H1 (cell line): ENCODE results near the gene IGSF9. TPM values are rescaled to one million over a fixed set of nuclear protein-coding genes. Genes with fewer than 3 reads are reported as not detected.

Experiments
- CBX8 ChIP-seq: fragments of 300-800, 300-1000 bp; sonication (generic); IDR thresholded peaks from 2 replicates; pipeline ENCODE4 v1.7.1; 2016; ENCODE audit warnings: low read depth, low read length, borderline replicate concordance
- CHD1 ChIP-seq: IDR thresholded peaks from 2 replicates; pipeline ENCODE4 v1.6.1; 2012; ENCODE audit warnings: low read depth, low read length, improper control_type of control experiment
- CHD7 ChIP-seq: fragments of 300-600 bp; sonication (generic); IDR thresholded peaks from 2 replicates; pipeline ENCODE4 v1.7.1; 2012; ENCODE audit warnings: low read length, moderate library complexity, mild to moderate bottlenecking, inconsistent platforms; ENCODE audit not compliant: insufficient replicate concordance
- CREB1 ChIP-seq: IDR thresholded peaks from 2 replicates; pipeline ENCODE4 v1.6.1; 2012; ENCODE audit warnings: inconsistent platforms
- GABPA ChIP-seq: IDR thresholded peaks from 2 replicates; pipeline ENCODE4 v1.6.1; 2011; ENCODE audit warnings: mild to moderate bottlenecking, low read length, moderate library complexity, borderline replicate concordance; ENCODE audit not compliant: insufficient read depth
- HDAC6 ChIP-seq: IDR thresholded peaks from one replicate; pipeline ENCODE4 v1.7.1; 2012; ENCODE audit warnings: low read depth, mild to moderate bottlenecking, inconsistent platforms, low read length, moderate library complexity
- POLR2A ChIP-seq, 2 experiments: IDR thresholded peaks; 1 replicate in 1 of 2; 2 replicates in 1 of 2; pipeline ENCODE4 v1.6.1; 2011; ENCODE audit warnings: low read depth in 2 of 2, low read length in 2 of 2, mild to moderate bottlenecking in 2 of 2; ENCODE audit errors: control extremely low read depth in 1 of 2
- RNF2 ChIP-seq: fragments of 200-900, 300-1000 bp; sonication (generic); IDR thresholded peaks from 2 replicates; pipeline ENCODE4 v1.7.1; 2016; ENCODE audit warnings: borderline replicate concordance, low read depth, mild to moderate bottlenecking, antibody characterized with exemption, low read length; ENCODE audit not compliant: poor library complexity, severe bottlenecking; ENCODE audit errors: missing control alignments
- RXRA ChIP-seq: IDR thresholded peaks from 2 replicates; pipeline ENCODE4 v1.6.1; 2011; ENCODE audit warnings: low read depth, mild to moderate bottlenecking, low read length, moderate library complexity; ENCODE audit not compliant: insufficient read depth
- SIX5 ChIP-seq: IDR thresholded peaks from 2 replicates; pipeline ENCODE4 v1.6.1; 2011; ENCODE audit warnings: mild to moderate bottlenecking, low read depth, low read length
- TBP ChIP-seq: IDR thresholded peaks from 2 replicates; pipeline ENCODE4 v1.6.1; 2011; ENCODE audit warnings: low read depth, low read length, improper control_type of control experiment
- TCF12 ChIP-seq: IDR thresholded peaks from 2 replicates; pipeline ENCODE4 v1.6.1; 2011; ENCODE audit warnings: low read depth, mild to moderate bottlenecking, low read length
- YY1 ChIP-seq: IDR thresholded peaks from 2 replicates; pipeline ENCODE4 v1.6.1; 2011; ENCODE audit warnings: low read depth, mild to moderate bottlenecking, low read length
- polyA plus RNA-seq, 7 experiments: library from polyadenylated mRNA; depleted of rRNA in 3 of 7; stranded (reverse) in 5 of 7; unstranded in 2 of 7; fragments of >200 nt in 5 of 7; fragments of 200-250 nt in 2 of 7; gene quantifications; 1 replicate in 5 of 7; 2 replicates in 1 of 7; 4 replicates in 1 of 7; pipeline versions ENCODE4 v1.2.1 to v1.2.3, GENCODE V29; 2011 to 2013; ENCODE audit warnings: missing spikeins in 2 of 7, mixed read lengths in 2 of 7
- total RNA-seq: library from RNA; stranded (reverse); fragmentation: NEBNext Ultra II Directional; extraction: Animal tissue kit (Norgen Biotek cat#: 25700); gene quantifications from 2 replicates; pipeline ENCODE4 v1.2.1, GENCODE V29; 2021

Gene IGSF9
- total and polyA plus RNA-seq, 2 of the 8 experiments (the other 6 are each of a cell fraction or from before 2014, with no cell fraction given) = 10.9 to 28.1 TPM

DNA sequence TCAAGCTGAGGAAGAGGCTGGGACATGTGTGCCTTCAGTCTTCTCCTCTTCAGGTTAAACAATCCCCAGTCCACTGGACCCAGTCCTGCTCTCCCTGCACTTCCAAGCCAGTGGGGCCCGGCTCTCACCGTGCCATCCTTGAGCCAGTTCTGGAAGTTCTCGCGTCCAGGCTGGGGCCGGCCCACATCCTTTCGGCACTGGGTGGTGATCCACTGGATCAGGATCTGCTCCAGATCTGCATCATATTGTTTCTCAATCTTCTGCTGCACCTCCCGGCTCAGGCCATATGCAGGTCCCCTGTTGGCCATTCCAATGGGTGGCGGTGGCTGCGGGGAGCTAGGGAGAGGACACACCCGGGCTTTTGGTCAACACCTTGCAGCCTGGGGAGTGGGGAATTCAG lies 25.2 kb downstream of the IGSF9 start (continued):
- TF ChIP-seq CHD7 (no peak), CREB1 (no peak), GABPA (no peak), CHD1 (no peak), TCF12 (no peak), TBP (no peak), SIX5 (no peak), RNF2 (no peak), RXRA (no peak), YY1 (no peak), CBX8 (no peak), HDAC6 (no peak), POLR2A (IDR thresholded peaks at IDR 0.05; ENCODE audit: control extremely low read depth in 1 of 2, low read depth in 2 of 2, low read length in 2 of 2) (no peak)
